ENCODE data around the gene SP100.

SP100 gene

GRCh38 chr2:230492107-230492506 is 76.1 kb downstream of the SP100 start:
- Histone ChIP-seq H3K4me3 (no peak overlapping the region), H3K27ac (no peak overlapping the region), H4K20me1 (no peaks in the 10 kb centered on the region), H3K27me3 (no peaks in the 10 kb centered on the region), H3K4me2 (no peak overlapping the region), H3K9ac (no peak overlapping the region), H3K9me3 (replicated peaks in 1 of 11) (peaks cover 21 to 43% (median 29%) of the 10 kb centered on the region in 11 experiments), H3K4me1 (peaks cover 9 to 30% (median 12%) of the 10 kb centered on the region in 10 experiments), H3K36me3 (peaks cover 42 to 97% (median 75%) of the 10 kb centered on the region in 11 experiments)
- no peak for TF ChIP-seq Cebpa-rat (IDR thresholded peaks at IDR 0.05)

- Histone ChIP-seq H3K9me3 (replicated peaks in 1 of 11) (peaks cover 5 to 24% (median 16%) of the 10 kb centered on the region in 11 experiments; a peak in 21 of 22 replicates), H3K9ac (no peak overlapping the region), H3K27me3 (no peaks in the 10 kb centered on the region), H3K4me2 (no peak overlapping the region), H3K36me3 (peaks cover 54 to 95% (median 78%) of the 10 kb centered on the region in 11 experiments), H3K4me3 (no peak overlapping the region), H3K27ac (no peak overlapping the region), H3K4me1 (peaks cover 13 to 31% (median 19%) of the 10 kb centered on the region in 10 experiments), H4K20me1 (no peaks in the 10 kb centered on the region)
- no peak for TF ChIP-seq Cebpa-rat (IDR thresholded peaks at IDR 0.05)
Measured at GRCh38 chr2:230494980-230495379, 79.0 kb downstream of the SP100 start.

- Histone ChIP-seq H3K4me3 (no peak overlapping the region; a peak in 5 of 20 replicates), H3K4me2 (peak overlapping the region; percentile 7 to 81 (median 75); a peak in 21 of 22 replicates), H3K9me3 (replicated peaks in 1 of 11) (peaks cover 0 to 18% (median 0%) of the 10 kb centered on the region in 11 experiments; a peak in 4 of 22 replicates), H3K27me3 (no peaks in the 10 kb centered on the region), H3K4me1 (peaks cover 13 to 19% (median 18%) of the 10 kb centered on the region in 10 experiments), H3K9ac (no peak overlapping the region), H3K27ac (peak overlapping the region in 7 of 11 experiments; percentile 4 to 46 (median 24); a peak in 6 of 22 replicates), H3K36me3 (peaks cover 50 to 95% (median 78%) of the 10 kb centered on the region in 11 experiments), H4K20me1 (no peaks in the 10 kb centered on the region)
- no peak for TF ChIP-seq Cebpa-rat (IDR thresholded peaks at IDR 0.05)
Measured at GRCh38 chr2:230496891-230497290, 80.9 kb downstream of the SP100 start.

GRCh38 chr2:230498506-230499107 is 82.6 kb downstream of the SP100 start:
- Histone ChIP-seq H3K4me3 (no peak overlapping the region), H3K4me1 (peaks cover 13 to 19% (median 18%) of the 10 kb centered on the region in 10 experiments), H3K4me2 (no peak overlapping the region), H3K27me3 (no peaks in the 10 kb centered on the region), H3K27ac (no peak overlapping the region), H4K20me1 (no peaks in the 10 kb centered on the region), H3K36me3 (peaks cover 47 to 95% (median 80%) of the 10 kb centered on the region in 11 experiments), H3K9ac (no peak overlapping the region), H3K9me3 (replicated peaks in 1 of 11) (peaks cover 0 to 18% (median 0%) of the 10 kb centered on the region in 11 experiments; a peak in 2 of 22 replicates)
- no peak for TF ChIP-seq Cebpa-rat (IDR thresholded peaks at IDR 0.05)

- Histone ChIP-seq H3K9ac (no peak overlapping the region), H3K4me1 (peaks cover 0 to 4% (median 3%) of the 10 kb centered on the region in 10 experiments; a peak in 9 of 20 replicates), H3K9me3 (replicated peaks in 1 of 11) (peaks cover 0 to 18% (median 0%) of the 10 kb centered on the region in 11 experiments; a peak in 2 of 22 replicates), H3K4me3 (no peak overlapping the region), H3K4me2 (no peak overlapping the region), H3K27me3 (no peaks in the 10 kb centered on the region), H3K27ac (no peak overlapping the region), H3K36me3 (peaks cover 43 to 100% (median 93%) of the 10 kb centered on the region in 11 experiments), H4K20me1 (no peaks in the 10 kb centered on the region)
- TF ChIP-seq Cebpa-rat (IDR thresholded peaks at IDR 0.05): no peak
Measured at GRCh38 chr2:230502593-230502992, 86.6 kb downstream of the SP100 start.

GRCh38 chr2:230503798-230504197 is 87.8 kb downstream of the SP100 start:
- TF ChIP-seq Cebpa-rat (IDR thresholded peaks at IDR 0.05): no peak
- H3K4me1 ChIP-seq: no peaks in the 10 kb centered on the region
- H4K20me1 ChIP-seq: no peaks in the 10 kb centered on the region
- H3K27me3 ChIP-seq: no peaks in the 10 kb centered on the region
- peaks cover 40 to 100% (median 90%) of the 10 kb centered on the region in 11 experiments for H3K36me3 ChIP-seq
- H3K27ac ChIP-seq: no peak overlapping the region
- H3K4me2 ChIP-seq: no peak overlapping the region
- peaks cover 0 to 18% (median 0%) of the 10 kb centered on the region in 11 experiments; a peak in 2 of 22 replicates for H3K9me3 ChIP-seq (replicated peaks in 1 of 11)
- H3K4me3 ChIP-seq: no peak overlapping the region
- H3K9ac ChIP-seq: no peak overlapping the region

- H3K27ac ChIP-seq: no peak overlapping the region
- no peaks in the 10 kb centered on the region for H4K20me1 ChIP-seq
- no peak overlapping the region for H3K4me2 ChIP-seq
- H3K27me3 ChIP-seq: no peaks in the 10 kb centered on the region
- TF ChIP-seq Cebpa-rat (IDR thresholded peaks at IDR 0.05): no peak
- H3K9ac ChIP-seq: no peak overlapping the region
- no peak overlapping the region for H3K4me3 ChIP-seq
- peaks cover 30 to 100% (median 90%) of the 10 kb centered on the region in 11 experiments for H3K36me3 ChIP-seq
- H3K9me3 ChIP-seq (replicated peaks in 1 of 11): peaks cover 0 to 12% (median 0%) of the 10 kb centered on the region in 11 experiments; a peak in 5 of 22 replicates
- H3K4me1 ChIP-seq: no peaks in the 10 kb centered on the region
Measured at GRCh38 chr2:230505162-230505561, 89.2 kb downstream of the SP100 start.

GRCh38 chr2:230512955-230513748 is 97.2 kb downstream of the SP100 start:
- no peak overlapping the region for H3K27ac ChIP-seq
- H3K36me3 ChIP-seq: peaks cover 13 to 64% (median 47%) of the 10 kb centered on the region in 11 experiments
- no peaks in the 10 kb centered on the region for H4K20me1 ChIP-seq
- no peak overlapping the region for H3K4me3 ChIP-seq
- no peak overlapping the region for H3K9ac ChIP-seq
- H3K4me2 ChIP-seq: no peak overlapping the region
- TF ChIP-seq Cebpa-rat (IDR thresholded peaks at IDR 0.05): no peak
- H3K27me3 ChIP-seq: no peaks in the 10 kb centered on the region
- H3K4me1 ChIP-seq: peaks cover 0 to 24% (median 0%) of the 10 kb centered on the region in 10 experiments; a peak in 6 of 20 replicates
- peaks cover 0 to 12% (median 0%) of the 10 kb centered on the region in 11 experiments; a peak in 3 of 22 replicates for H3K9me3 ChIP-seq (replicated peaks in 1 of 11)
